Activated T-helper 9 cell treated with anti-CD3 and anti-CD28 coated beads, Interleukin-2, amount 50 U/mL, for 16 hours (primary cell): Measurements from ENCODE around the gene ARHGAP9.
A peak's percentile ranks its signal among the peaks of the same experiment; 100 is the strongest.
"Not testable (repeated sequence)": the region's sequence is repeated elsewhere in the genome, so short reads cannot be mapped to it uniquely, and the experiment has no call there.

Experiments
- DNase-seq: peaks from one replicate; pipeline ENCODE4 v3.0.0-alpha.2; 2020; ENCODE audit warnings: low read depth

The ARHGAP9 gene

GRCh38 chr12:57479376-57480115, at the start of gene ARHGAP9:
Gene ARHGAP9, minus strand, starts transcription at chr12:57479866. Its CDS starts 460 bp downstream, at chr12:57479406.
- DNase-seq, result no peak

DNA sequence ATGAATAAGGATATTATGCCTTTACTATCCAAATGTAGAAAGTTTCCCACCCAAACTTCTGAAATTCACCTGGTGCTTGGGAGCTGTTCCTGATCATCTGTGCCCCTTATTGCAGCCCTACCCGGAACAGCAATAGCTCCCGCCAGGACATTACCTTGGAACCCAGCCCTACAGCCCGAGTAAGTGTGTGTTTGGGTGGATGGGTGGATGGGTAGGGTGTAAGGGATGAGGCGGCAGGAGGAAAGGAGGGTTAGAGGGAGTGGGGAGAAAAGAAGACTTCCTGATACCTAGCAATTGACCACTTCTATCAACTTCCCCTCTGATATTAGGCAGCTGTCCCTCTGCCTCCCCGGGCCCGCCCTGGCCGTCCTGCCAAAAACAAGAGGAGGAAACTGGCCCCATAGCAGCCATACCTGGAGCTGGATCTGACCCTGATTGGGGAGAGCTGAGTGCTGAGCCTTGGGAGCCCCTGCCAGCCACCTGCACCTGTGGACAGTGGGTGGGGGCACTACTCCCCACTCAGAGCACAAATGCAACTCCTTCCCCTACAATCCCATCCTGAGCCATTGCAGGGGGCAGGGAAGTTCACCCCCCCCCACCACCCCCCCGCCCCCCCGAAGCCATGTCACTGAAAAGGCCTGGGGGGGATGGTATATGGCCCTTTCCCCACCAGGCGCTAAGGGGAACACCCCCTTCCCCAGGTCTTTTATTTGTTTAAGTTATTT, 49.3 kb upstream of the ARHGAP9 start:
- no peak for DNase-seq

- no peak for DNase-seq
Observed at GRCh38 chr12:57528176-57528575, 48.5 kb upstream of the ARHGAP9 start.

- no peak for DNase-seq
Observed at GRCh38 chr12:57527184-57527583, 47.5 kb upstream of the ARHGAP9 start.

DNA sequence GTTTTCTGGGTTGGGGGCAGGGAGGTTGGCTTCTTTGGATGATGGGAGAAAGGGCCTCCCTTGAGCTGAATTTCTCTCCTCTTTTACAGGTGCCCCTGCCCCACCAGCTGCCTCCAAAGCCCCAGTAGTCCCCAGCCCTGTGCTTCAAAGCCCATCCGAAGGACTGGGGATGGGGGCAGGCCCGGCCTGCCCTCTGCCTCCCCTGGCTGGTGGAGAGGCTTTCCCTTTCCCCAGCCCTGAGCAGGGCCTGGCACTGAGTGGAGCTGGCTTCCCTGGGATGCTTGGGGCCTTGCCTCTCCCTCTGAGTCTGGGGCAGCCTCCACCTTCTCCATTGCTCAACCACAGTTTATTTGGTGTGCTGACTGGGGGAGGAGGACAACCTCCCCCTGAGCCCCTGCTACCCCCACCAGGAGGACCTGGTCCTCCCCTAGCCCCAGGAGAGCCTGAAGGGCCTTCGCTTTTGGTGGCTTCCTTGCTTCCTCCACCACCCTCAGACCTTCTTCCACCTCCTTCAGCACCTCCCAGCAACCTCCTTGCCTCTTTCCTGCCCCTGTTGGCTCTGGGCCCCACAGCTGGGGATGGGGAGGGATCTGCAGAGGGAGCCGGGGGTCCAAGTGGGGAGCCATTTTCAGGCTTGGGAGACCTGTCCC, 46.9 kb upstream of the ARHGAP9 start:
- DNase-seq, result no peak

- no peak for DNase-seq
Observed at GRCh38 chr12:57525615-57526383, 46.1 kb upstream of the ARHGAP9 start.

- no peak for DNase-seq
Observed at GRCh38 chr12:57524814-57525614, 45.3 kb upstream of the ARHGAP9 start.

GRCh38 chr12:57523706-57524614, 44.3 kb upstream of the ARHGAP9 start:
- no peak for DNase-seq

DNA sequence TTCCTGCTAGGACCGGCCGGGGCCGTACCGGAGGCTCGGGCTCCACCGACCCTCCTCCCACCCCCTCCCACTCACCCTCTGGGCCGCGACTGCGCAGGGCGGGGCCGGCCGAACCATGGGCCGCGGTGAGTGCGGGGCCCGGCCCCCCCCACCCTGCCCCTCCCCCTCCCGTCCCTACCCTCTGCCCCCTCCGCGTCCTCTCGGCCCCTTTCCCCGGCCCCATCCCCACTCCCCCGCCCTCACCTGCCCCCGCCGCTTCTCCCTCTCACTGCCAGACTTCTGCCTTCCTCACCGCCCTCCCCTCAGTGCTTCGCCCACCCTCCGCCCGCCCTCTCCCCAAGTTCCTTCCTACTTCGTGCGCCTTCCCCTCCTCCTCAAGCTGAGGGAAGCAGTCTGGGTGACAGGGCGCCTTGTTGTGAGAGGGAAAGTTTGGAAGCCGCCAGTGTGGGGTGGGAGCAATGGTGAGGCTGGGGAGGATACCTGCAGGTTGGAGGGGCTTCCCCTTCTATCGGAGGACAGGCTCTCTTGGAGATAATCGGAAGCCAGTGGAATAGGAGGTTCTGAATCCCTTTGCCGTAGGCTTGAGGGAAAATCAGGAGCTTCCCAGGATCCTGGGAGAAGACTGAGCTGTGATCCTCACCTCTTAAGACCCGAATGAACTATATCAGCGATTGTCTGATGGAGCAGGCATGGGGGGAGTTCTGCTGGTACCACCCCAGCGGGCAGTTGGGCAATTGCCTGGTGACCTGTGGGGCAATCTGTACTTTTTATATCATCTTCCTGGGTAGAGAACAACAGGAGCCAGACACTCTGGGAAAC, 43.4 kb upstream of the ARHGAP9 start:
- peak; percentile 42 for DNase-seq

GRCh38 chr12:57522011-57522886, 42.6 kb upstream of the ARHGAP9 start, which contains the start of gene MBD6:
Gene MBD6, plus strand, starts transcription at chr12:57522824. Its CDS starts 1,480 bp downstream, at chr12:57524304.
- peak; percentile 86 for DNase-seq

DNA sequence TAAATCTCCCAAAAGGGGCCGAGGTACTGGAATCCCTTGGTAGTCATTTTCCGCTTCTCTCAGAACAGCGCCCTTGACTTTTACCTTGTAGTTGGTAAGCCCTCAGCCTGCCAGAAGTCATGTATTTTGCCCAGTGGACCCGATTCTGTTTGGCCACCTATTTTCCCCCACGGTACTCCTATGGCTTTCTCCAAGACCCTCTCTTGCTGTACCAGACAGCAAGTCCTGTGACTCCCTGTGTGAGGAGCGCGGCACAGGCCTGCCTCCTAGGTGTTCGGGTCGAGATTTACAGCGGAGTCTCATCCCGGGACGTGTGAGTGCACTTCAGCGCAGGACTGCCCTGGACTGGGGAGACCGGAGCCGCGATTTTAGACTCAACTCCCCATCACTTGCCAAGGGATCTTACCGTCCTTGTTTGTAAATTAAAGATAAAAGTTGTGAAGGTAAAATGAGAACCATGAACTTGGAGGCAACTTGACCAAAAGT, 41.9 kb upstream of the ARHGAP9 start:
- no peak for DNase-seq

DNA sequence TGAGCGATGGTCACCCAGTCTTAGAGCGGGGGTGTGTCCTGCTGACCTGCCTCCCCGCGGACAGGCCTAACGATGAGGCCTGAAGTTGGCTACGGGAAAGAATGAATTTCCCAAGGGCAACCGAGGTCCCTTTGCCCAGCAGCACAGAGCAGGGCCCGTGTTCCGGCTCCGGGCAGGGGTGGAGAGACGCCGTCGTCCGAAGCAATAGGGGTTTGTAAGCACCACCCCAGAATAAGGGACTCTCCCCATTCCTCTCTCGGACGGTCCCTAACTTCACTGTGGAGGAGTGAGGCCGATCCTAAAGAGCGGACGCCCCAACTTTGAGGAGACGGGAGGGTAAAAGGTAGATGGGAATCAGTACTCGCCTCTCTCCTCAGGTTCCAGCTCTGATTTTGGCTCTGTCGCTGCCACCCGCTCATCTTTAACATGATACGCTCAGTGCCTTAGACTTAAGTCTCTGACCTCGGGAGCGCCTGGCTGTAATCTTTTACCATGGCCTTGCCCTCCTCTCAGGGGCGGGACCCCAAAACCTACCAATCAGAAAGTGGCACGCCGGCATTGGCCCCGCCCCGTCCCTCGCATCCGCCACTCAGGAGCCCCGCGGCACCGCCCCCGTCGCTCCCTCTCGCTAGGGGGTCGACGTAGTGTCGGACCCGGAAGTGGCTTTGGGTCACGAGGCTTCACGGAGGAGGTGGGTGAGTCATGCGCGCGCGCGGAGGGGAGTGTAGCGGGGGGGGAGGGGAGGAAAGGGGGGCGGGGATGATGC, 40.6 kb upstream of the ARHGAP9 start, which contains the start of gene DDIT3:
Gene DDIT3, minus strand, starts transcription at position 462 of the 766 bp plus-strand sequence. CDS start 3,108 bp downstream, outside the sequence.
- DNase-seq, result peak; percentile 100

DNA sequence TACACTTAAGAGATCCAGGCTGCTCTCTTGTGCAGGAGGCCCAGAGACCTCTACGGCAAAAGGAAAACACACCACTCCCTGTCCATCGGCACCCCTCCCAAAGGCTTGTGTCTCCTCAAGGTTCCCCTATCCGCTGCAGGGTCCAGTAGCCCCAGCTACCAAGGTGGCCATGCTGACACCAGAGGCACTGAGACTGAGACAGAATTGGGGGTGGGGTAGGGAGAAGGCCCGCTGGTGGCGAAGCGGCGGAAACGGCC, 40.1 kb upstream of the ARHGAP9 start:
- DNase-seq, result peak; percentile 8

DNA sequence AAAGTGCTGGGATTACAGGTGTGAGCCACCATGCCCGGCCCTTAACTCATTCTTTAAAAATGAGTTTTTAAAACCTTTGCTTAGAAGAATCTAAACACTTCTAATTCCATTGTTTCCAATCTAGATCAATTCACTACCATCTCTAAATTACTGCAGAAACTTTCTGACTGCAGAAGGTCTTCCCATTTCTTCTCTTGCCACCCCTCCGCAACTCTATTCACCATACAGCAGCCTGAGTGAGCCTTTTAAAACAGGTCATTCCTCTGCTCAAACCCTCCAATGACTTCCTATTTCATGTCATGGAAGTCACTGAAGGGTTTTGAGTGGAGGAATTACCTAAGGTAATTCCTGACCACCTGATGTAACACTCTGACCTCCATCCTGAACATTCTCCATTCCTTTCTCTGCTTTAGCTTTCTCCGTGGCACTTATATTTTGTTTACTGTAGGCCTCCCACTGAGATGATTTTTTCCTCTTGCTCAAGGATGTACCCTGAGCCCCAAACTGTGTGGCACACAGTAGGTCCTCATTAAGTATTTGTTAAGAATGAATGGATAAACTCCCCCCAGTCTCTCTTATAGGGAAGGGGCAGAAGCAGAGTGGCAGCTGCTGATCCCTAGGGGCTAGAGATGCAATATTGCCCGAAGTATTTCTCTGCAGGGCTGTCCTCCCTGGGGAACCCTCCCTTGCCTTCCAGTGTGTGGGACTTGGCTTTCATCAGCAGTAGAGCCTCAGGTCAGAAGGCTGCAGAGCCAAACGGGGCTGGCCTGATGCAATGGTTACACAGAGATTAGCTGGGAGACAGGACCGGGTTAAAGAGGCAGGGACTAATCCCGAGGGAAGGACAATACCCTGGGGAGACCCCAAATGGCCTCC, 39.5 kb upstream of the ARHGAP9 start:
- DNase-seq, result no peak

GRCh38 chr12:57518176-57518919, 38.7 kb upstream of the ARHGAP9 start:
- no peak for DNase-seq

DNA sequence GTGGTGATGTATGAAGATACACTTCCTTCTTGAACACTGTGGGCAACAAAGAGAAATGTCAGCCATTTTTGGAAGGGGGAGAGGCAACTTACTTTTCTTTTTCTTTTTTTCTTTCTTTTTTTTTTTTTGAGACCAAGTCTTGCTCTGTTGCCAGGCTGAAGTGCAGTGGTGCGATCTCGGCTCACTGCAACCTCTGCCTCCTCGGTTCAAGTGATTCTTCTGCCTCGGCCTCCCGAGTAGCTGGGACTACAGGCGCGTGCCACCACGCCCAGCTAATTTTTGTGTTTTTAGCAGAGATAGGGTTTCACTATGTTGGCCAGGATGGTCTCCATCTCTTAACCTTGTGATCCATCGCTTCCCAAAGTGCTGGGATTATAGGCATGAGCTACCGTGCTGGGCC, 38.1 kb upstream of the ARHGAP9 start:
- not testable (repeated sequence) for DNase-seq
